ENCODE measurements around the gene RNF26. TPM values are rescaled to one million over a fixed set of nuclear protein-coding genes. Genes with fewer than 3 reads are reported as not detected.

The RNF26 gene
- total RNA-seq, 1 experiment from 2014 or later = 45.6 TPM

DNA sequence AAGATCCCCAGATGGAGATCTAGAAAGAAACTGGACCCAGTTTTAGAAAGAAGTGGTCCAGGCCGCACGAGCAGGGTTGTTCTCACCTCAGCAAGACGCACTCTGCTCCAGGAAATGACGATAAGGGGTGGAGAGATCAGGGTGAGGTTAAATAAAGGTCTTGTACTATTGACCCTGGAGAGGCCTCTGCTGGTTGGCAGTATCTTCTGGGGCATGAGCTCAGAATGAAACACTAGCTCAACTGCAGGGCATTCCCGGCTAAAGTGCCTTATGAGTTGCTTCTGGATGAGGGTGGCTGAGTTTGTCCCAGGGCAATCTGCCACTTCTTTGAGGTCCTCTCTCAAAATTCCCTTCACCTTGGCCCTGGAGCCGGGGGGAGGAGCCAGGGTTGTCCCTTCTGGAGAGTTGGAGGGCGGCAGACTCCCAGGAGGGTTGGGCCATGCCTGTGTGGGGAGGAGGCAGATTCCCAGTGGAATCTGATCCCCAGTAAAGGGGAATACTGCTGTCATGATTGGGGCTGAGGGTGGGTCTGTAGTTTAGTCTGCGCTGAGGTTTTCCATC is 36.2 kb downstream of the RNF26 start:
- Histone ChIP-seq H3K9me3 (ENCODE audit: control insufficient read depth in 1 of 2, insufficient read depth in 1 of 2, low read depth in 1 of 2, low read length in 2 of 2) (no peaks in the 10 kb centered on the region), H3K4me3 (replicated peaks in 1 of 2; ENCODE audit: low read depth in 1 of 2, low read length in 2 of 2) (no peak overlapping the region), H3K4me1 (ENCODE audit: control insufficient read depth in 1 of 2, insufficient read depth in 2 of 2, low read length in 2 of 2) (peaks cover 35 to 42% of the 10 kb centered on the region in 2 experiments), H4K20me1 (ENCODE audit: insufficient read depth) (no peaks in the 10 kb centered on the region), H3K27me3 (ENCODE audit: insufficient read depth, low read length) (no peaks in the 10 kb centered on the region), H3K27ac (ENCODE audit: low read depth, low read length) (no peak overlapping the region), H3K36me3 (ENCODE audit: control insufficient read depth in 1 of 2, insufficient read depth in 2 of 2, low read length in 2 of 2) (no peaks in the 10 kb centered on the region), H3K79me2 (ENCODE audit: insufficient read depth, low read length) (no peaks in the 10 kb centered on the region), H3K9ac (ENCODE audit: low read length) (no peak overlapping the region), H3K4me2 (ENCODE audit: low read length) (no peak overlapping the region), H3K9me2 (ENCODE audit: insufficient read depth) (no peaks in the 10 kb centered on the region), H2AFZ (ENCODE audit: low read depth, low read length, poor library complexity, severe bottlenecking) (no peak overlapping the region)
- intact Hi-C loops (cut with micrococcal nuclease) = no loop called here
- ATAC-seq = no peak
- no TSS peak for BruUV-seq (replicated peaks)
- no peak for DNase-seq (ENCODE audit: low read depth, low spot score)
- RAD21 ChIA-PET (ENCODE audit: low non-redundant PET in 1 of 2, low total read pairs in 2 of 2, uncharacterized antibody in 2 of 2, unreplicated experiment in 2 of 2) = no interaction called here
- no peak for TF ChIP-seq SRF (IDR thresholded peaks at IDR 0.05; ENCODE audit: low read depth)
- no peak for TF ChIP-seq POLR2AphosphoS5 (IDR thresholded peaks at IDR 0.05; ENCODE audit: low read depth, low read length)
- TF ChIP-seq CTCF (IDR thresholded peaks at IDR 0.05 in 2 of 3, conservative IDR thresholded peaks at IDR 0.05 in 1 of 3; ENCODE audit: borderline replicate concordance in 1 of 3, insufficient read depth in 1 of 3, low read depth in 2 of 3, low read length in 2 of 3) = no peak
- TF ChIP-seq FOSL1 (IDR thresholded peaks at IDR 0.05; ENCODE audit: low read depth) = no peak
- POLR2A ChIA-PET = interaction anchor here (0.9 kb wide), 1 partner anchor 9 kb away, joined by 3 read pairs; no protein-coding TSS in a partner anchor
- CTCF ChIA-PET = interaction anchor here (1.4 to 7.5 kb wide), 3 partner anchors 10 to 19 kb away, joined by 3 to 54 read pairs (median 11); partner anchors contain the start of gene USP2

DNA sequence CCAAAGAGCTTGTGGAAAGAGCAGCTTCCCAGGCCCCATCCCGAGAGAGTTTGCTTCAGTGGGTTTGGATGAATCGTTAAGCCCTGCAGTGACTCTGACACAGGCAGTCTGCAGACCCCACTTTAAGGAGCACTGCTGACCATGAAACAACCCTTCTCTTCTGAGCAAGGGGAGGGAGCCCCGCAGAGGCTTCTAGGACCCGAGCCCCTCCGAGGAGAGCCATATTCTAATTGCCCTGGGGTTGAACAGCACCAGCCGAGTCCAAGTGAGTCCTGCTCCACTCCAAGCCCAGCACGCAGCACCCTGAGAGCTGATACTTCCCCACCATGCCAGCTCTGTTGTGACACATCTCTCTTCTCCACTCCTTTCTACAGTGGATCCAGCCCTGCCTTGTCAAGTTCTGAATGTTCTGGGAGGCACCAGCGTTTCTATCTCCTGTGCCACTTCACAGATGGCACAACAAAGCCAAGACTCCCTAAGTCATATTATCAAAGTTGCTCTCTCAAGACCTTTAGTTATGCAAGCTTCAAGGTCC is 36.8 kb downstream of the RNF26 start:
- Histone ChIP-seq H3K36me3 (ENCODE audit: control insufficient read depth in 1 of 2, insufficient read depth in 2 of 2, low read length in 2 of 2) (no peaks in the 10 kb centered on the region), H2AFZ (ENCODE audit: low read depth, low read length, poor library complexity, severe bottlenecking) (no peak overlapping the region), H3K27ac (ENCODE audit: low read depth, low read length) (no peak overlapping the region), H4K20me1 (ENCODE audit: insufficient read depth) (no peaks in the 10 kb centered on the region), H3K9me3 (ENCODE audit: control insufficient read depth in 1 of 2, insufficient read depth in 1 of 2, low read depth in 1 of 2, low read length in 2 of 2) (no peaks in the 10 kb centered on the region), H3K4me2 (ENCODE audit: low read length) (no peak overlapping the region), H3K4me1 (ENCODE audit: control insufficient read depth in 1 of 2, insufficient read depth in 2 of 2, low read length in 2 of 2) (peaks cover 35 to 42% of the 10 kb centered on the region in 2 experiments), H3K27me3 (ENCODE audit: insufficient read depth, low read length) (no peaks in the 10 kb centered on the region), H3K9me2 (ENCODE audit: insufficient read depth) (no peaks in the 10 kb centered on the region), H3K9ac (ENCODE audit: low read length) (no peak overlapping the region), H3K4me3 (replicated peaks in 1 of 2; ENCODE audit: low read depth in 1 of 2, low read length in 2 of 2) (no peak overlapping the region), H3K79me2 (ENCODE audit: insufficient read depth, low read length) (no peaks in the 10 kb centered on the region)
- POLR2A ChIA-PET = interaction anchor here (0.9 to 1.2 kb wide), 2 partner anchors 10 kb away, joined by 3 read pairs; no protein-coding TSS in a partner anchor
- ATAC-seq = no peak
- RAD21 ChIA-PET (ENCODE audit: low non-redundant PET in 1 of 2, low total read pairs in 2 of 2, uncharacterized antibody in 2 of 2, unreplicated experiment in 2 of 2) = interaction anchor here in 1 of 2 experiments (1.0 kb wide), 1 partner anchor 15 kb away, joined by 3 read pairs; no protein-coding TSS in a partner anchor
- CTCF ChIA-PET = interaction anchor here (0.8 to 7.5 kb wide), 6 partner anchors 10 to 339 kb away, joined by 3 to 54 read pairs (median 8); partner anchors contain the start of gene USP2
- intact Hi-C loops (cut with micrococcal nuclease) = no loop called here
- DNase-seq (ENCODE audit: low read depth, low spot score) = no peak
- BruUV-seq (replicated peaks) = no TSS peak
- TF ChIP-seq, protein P1, sequence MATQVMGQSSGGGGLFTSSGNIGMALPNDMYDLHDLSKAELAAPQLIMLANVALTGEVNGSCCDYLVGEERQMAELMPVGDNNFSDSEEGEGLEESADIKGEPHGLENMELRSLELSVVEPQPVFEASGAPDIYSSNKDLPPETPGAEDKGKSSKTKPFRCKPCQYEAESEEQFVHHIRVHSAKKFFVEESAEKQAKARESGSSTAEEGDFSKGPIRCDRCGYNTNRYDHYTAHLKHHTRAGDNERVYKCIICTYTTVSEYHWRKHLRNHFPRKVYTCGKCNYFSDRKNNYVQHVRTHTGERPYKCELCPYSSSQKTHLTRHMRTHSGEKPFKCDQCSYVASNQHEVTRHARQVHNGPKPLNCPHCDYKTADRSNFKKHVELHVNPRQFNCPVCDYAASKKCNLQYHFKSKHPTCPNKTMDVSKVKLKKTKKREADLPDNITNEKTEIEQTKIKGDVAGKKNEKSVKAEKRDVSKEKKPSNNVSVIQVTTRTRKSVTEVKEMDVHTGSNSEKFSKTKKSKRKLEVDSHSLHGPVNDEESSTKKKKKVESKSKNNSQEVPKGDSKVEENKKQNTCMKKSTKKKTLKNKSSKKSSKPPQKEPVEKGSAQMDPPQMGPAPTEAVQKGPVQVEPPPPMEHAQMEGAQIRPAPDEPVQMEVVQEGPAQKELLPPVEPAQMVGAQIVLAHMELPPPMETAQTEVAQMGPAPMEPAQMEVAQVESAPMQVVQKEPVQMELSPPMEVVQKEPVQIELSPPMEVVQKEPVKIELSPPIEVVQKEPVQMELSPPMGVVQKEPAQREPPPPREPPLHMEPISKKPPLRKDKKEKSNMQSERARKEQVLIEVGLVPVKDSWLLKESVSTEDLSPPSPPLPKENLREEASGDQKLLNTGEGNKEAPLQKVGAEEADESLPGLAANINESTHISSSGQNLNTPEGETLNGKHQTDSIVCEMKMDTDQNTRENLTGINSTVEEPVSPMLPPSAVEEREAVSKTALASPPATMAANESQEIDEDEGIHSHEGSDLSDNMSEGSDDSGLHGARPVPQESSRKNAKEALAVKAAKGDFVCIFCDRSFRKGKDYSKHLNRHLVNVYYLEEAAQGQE (IDR thresholded peaks at IDR 0.05; ENCODE audit: low read depth) = no peak
- TF ChIP-seq ATF3 (IDR thresholded peaks at IDR 0.05) (no peak), SIN3A (IDR thresholded peaks at IDR 0.05; ENCODE audit: low read depth) (no peak), TCF7L2 (IDR thresholded peaks at IDR 0.05; ENCODE audit: borderline replicate concordance, extremely low read depth, insufficient read depth, insufficient read length) (no peak), ZFX (IDR thresholded peaks at IDR 0.05) (no peak), CTCF (IDR thresholded peaks at IDR 0.05 in 2 of 3, conservative IDR thresholded peaks at IDR 0.05 in 1 of 3; ENCODE audit: borderline replicate concordance in 1 of 3, insufficient read depth in 1 of 3, low read depth in 2 of 3, low read length in 2 of 3) (no peak)

All from HCT116 (cell line).